ENCODE measurements around the gene CDH13.

CDH13 gene

DNA sequence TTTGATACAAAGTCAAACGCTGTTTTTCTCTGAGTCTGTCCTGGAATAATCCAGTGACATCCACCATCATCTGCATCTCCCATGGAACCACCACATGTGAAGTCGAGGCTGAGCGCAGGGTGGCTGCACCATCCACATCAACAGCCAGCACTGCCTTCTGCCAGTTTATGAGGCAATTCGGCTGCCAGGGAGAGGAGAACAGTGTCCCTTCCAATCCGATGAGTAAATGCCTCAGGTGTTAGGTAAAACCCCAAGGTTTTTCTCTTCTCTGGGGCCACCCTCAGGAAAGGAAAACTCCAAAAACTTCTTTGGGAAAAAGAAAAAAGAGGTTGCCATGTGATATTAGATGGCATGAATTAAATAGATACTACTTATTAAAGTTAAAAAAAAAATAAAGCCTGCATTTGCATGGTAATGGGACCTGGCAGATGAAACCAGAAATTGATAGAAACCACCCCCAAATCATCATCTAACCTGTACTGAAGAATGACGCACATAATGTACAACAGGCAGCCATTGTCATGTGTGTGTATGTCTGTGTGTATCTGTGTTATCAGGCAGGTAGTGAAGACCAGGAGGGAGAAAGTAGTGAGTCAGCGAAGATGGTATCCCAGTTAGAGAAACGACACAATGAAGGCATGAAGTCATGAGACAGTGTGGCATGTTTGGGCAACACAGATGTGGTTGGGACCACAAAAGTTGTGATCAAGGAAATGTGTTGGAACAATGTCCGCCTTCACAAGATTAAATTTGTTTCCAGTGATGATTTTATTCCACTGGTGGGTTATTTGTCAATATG lies 478.7 kb downstream of the CDH13 start:
- Mint-ChIP-seq H3K27me3 (peaks cover 9% of the 10 kb centered on the region), H3K4me3 (no peak overlapping the region), H3K4me1 (ENCODE audit: low read depth) (no peaks in the 10 kb centered on the region), H3K9me3 (peaks cover 11% of the 10 kb centered on the region), H3K36me3 (ENCODE audit: low read depth) (no peaks in the 10 kb centered on the region), H3K27ac (no peak overlapping the region)
- DNase-seq = no peak

DNA sequence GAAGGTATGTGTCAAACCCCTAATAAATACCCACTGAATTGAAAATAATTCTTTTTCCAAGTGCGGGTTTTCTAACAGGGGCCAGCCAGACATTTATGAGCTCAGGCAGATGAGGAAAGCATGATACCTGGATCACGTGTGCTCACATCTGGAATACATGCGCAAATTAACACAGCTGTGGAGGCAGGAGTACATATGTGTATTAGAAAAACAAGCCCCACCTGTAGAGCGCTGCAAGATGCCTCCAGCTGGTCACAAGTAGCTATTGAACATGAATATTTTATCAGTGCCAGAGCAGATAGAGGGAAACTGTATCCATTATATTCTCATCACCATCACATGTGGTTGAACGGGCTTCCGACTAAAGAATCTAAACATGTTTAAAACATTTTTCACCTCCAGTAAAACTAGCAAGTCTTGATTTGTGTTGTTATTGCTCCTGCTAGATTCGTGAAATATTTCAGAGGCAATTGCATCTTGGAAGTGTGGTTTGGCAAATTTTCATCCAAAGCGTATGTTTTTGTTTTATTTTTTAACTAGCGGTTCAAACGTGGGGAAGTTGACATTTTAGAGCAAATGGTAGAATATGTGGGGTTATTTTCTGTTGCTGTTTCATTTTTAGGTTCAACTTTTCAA lies 482.8 kb downstream of the CDH13 start:
- no peak for DNase-seq
- Mint-ChIP-seq H3K27ac (no peak overlapping the region), H3K4me1 (ENCODE audit: low read depth) (no peaks in the 10 kb centered on the region), H3K36me3 (ENCODE audit: low read depth) (no peaks in the 10 kb centered on the region), H3K27me3 (peaks cover 5% of the 10 kb centered on the region), H3K4me3 (no peak overlapping the region), H3K9me3 (peaks cover 3% of the 10 kb centered on the region)

GRCh38 chr16:83110269-83110668 lies 483.5 kb downstream of the CDH13 start:
- no peak for DNase-seq
- Mint-ChIP-seq H3K27me3 (peaks cover 5% of the 10 kb centered on the region), H3K9me3 (peaks cover 3% of the 10 kb centered on the region), H3K4me3 (no peak overlapping the region), H3K4me1 (ENCODE audit: low read depth) (no peaks in the 10 kb centered on the region), H3K27ac (no peak overlapping the region), H3K36me3 (ENCODE audit: low read depth) (no peaks in the 10 kb centered on the region)

DNA sequence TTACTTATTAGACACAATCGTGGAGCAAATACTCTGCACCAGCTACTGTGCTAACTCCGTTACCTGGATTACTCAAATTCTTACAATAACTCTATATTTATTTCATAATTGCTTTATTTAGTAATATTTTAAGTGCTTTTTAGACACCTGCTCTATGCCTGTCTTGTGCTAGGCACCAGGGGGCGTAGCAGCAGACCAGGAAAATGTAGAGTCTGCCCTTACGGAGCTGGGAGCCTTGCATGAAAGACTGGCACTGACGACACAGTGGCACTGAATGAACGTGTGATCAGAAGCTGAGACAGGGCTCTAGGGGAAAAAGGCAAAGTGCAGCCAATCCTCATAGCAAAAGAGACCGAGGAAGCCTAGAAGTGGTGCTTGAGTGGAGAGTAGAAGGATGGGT lies 486.5 kb downstream of the CDH13 start:
- Mint-ChIP-seq H3K4me3 (no peak overlapping the region), H3K36me3 (ENCODE audit: low read depth) (no peaks in the 10 kb centered on the region), H3K4me1 (ENCODE audit: low read depth) (no peaks in the 10 kb centered on the region), H3K9me3 (peaks cover 3% of the 10 kb centered on the region), H3K27ac (no peak overlapping the region), H3K27me3 (peaks cover 5% of the 10 kb centered on the region)
- DNase-seq = no peak

DNA sequence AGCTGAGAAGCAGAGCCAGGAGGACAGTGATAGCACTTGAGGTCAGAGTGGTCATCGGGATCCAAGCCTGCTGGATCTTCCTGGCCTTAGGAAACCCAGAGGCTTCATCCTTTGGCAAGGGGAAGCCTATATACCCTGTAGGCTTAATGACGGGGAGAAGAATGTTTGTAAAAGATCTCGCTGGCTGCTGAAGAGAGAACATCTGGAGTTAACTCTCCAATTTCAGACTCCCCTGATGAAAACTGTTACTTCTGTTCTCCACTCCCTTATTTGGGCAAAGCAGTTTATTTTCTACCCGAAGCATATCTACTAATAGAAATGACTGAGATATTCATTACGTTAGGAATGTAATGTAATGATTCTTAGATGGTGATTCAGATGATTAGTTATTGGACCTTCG lies 487.0 kb downstream of the CDH13 start:
- DNase-seq = no peak
- Mint-ChIP-seq H3K27ac (no peak overlapping the region), H3K9me3 (peaks cover 2% of the 10 kb centered on the region)

DNA sequence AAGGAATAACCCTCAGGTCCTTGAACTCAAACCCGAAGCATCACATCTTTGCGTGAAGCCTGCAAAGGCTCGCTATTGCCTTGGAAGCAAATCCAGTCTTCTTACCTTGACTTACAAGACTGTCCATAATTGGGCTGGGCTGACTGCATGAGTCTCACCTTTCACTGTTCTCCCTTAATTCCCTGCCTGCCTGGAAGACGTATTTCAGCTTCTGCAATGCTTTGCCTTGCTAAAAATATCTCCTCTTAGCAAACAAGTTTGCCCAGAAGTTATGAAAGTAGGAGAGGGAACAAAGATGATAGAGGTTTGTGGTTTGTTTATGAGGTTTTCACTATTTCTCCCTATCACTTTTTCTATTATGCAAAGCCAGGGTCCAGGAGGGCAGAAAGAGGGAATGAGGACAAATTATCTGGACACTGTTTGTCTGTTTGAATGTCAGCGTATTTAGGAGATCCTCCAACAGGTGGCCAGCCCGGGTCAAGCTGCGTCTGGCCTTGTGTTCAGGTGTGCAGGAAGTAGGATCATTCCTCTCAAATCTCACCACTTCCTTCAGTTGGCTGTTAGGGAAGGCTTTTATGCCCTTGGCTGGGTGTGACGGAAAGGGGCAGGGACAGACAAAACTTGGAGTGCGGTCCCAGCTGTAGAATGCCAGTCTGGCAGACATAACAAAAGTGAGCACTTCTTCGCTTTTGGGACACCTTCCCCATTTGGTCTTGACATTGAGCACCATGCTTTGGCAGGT lies 488.9 kb downstream of the CDH13 start:
- H3K27ac Mint-ChIP-seq = no peak overlapping the region
- no peak for DNase-seq
- no peaks in the 10 kb centered on the region for H3K36me3 Mint-ChIP-seq (ENCODE audit: low read depth)
- H3K27me3 Mint-ChIP-seq = no peaks in the 10 kb centered on the region
- no peaks in the 10 kb centered on the region for H3K4me1 Mint-ChIP-seq (ENCODE audit: low read depth)
- H3K4me3 Mint-ChIP-seq = no peak overlapping the region
- no peaks in the 10 kb centered on the region for H3K9me3 Mint-ChIP-seq

More for the DNA sequence above, 487.0 kb downstream of the CDH13 start:
- H3K4me3 Mint-ChIP-seq = no peak overlapping the region
- no peaks in the 10 kb centered on the region for H3K4me1 Mint-ChIP-seq (ENCODE audit: low read depth)
- H3K36me3 Mint-ChIP-seq (ENCODE audit: low read depth) = no peaks in the 10 kb centered on the region
- H3K27me3 Mint-ChIP-seq = peaks cover 5% of the 10 kb centered on the region

DNA sequence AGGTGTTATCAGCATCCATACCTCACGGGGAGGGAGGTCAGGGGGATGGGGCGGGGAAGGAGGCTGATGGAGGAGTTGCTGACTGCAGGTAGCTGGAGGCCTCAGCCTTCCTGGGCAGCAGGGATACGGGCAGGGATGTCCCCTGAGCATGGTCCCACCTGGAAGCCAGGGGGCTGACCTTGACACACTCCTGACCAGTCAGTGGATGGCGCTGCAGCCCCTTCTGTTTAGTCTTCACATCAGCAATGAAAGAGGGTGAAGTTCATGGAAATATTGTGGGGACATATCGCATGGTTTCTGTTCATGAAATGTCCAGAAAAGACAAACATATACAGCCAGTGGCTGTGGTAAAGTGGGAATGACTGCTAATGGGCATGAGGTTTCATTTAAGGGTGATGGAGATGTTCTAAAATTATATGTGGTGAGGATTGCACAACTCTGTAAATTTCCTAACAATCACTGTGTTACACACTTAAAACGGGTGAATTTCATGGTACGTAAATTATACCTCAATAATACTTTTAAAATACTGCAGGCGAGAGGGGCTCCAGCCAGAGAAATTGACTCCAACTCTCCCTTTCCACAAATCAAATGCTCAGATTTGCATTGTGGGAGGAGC lies 489.6 kb downstream of the CDH13 start:
- no peak for DNase-seq
- no peak overlapping the region for H3K4me3 Mint-ChIP-seq
- H3K9me3 Mint-ChIP-seq = no peaks in the 10 kb centered on the region
- no peaks in the 10 kb centered on the region for H3K27me3 Mint-ChIP-seq
- no peaks in the 10 kb centered on the region for H3K36me3 Mint-ChIP-seq (ENCODE audit: low read depth)
- H3K27ac Mint-ChIP-seq = no peak overlapping the region
- no peaks in the 10 kb centered on the region for H3K4me1 Mint-ChIP-seq (ENCODE audit: low read depth)

DNA sequence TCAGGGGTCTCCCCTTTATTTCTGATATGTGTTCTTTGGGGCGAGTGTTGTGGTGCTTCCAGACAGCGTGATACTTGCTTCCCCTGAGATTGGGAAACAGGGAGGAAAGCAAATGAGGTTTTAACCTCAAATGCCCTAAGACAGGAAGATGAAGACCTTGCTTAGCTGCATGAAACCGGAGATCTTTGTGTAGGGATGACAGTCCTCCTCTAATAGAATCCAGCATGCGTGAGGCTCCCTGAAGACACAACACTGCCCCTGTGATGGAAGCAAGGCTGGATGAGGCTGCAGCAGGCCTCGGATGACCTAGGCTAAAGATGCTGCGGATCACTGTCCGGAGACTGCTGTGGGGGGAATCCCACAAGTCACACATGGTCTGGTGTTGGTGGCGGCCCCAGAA lies 491.0 kb downstream of the CDH13 start:
- H3K36me3 Mint-ChIP-seq (ENCODE audit: low read depth) = no peaks in the 10 kb centered on the region
- no peak for DNase-seq
- no peaks in the 10 kb centered on the region for H3K4me1 Mint-ChIP-seq (ENCODE audit: low read depth)
- no peaks in the 10 kb centered on the region for H3K27me3 Mint-ChIP-seq
- H3K4me3 Mint-ChIP-seq = no peak overlapping the region
- H3K9me3 Mint-ChIP-seq = no peaks in the 10 kb centered on the region
- H3K27ac Mint-ChIP-seq = no peak overlapping the region

DNA sequence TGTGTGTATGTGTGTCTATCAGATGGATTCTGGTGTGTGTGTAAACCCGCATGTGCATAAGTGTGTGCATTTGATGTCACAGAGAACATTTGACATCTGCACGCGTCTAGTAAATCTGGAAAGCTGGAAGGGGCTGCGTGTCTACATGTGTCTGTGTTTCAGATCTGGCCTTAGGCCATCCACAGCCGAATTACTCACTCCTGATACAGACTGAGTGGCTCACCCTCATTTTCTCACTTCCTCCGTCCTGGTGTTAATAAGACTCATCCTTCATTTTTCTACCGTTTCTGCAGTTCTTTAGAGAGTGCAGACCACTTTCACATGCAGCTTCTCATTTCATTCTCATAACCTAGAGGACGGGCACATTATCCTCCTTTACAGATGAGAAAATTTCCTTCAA lies 491.6 kb downstream of the CDH13 start:
- no peak overlapping the region for H3K27ac Mint-ChIP-seq
- no peaks in the 10 kb centered on the region for H3K27me3 Mint-ChIP-seq
- H3K4me3 Mint-ChIP-seq = no peak overlapping the region
- no peaks in the 10 kb centered on the region for H3K36me3 Mint-ChIP-seq (ENCODE audit: low read depth)
- no peak for DNase-seq
- no peaks in the 10 kb centered on the region for H3K4me1 Mint-ChIP-seq (ENCODE audit: low read depth)
- H3K9me3 Mint-ChIP-seq = no peaks in the 10 kb centered on the region

GRCh38 chr16:83125999-83126568 lies 499.3 kb downstream of the CDH13 start:
- no peak for DNase-seq
- H3K4me3 Mint-ChIP-seq = no peak overlapping the region
- H3K27me3 Mint-ChIP-seq = no peaks in the 10 kb centered on the region
- H3K27ac Mint-ChIP-seq = no peak overlapping the region
- no peaks in the 10 kb centered on the region for H3K4me1 Mint-ChIP-seq (ENCODE audit: low read depth)
- no peaks in the 10 kb centered on the region for H3K36me3 Mint-ChIP-seq (ENCODE audit: low read depth)
- peaks cover 12% of the 10 kb centered on the region for H3K9me3 Mint-ChIP-seq

GRCh38 chr16:83128041-83128440 lies 501.3 kb downstream of the CDH13 start:
- Mint-ChIP-seq H3K27me3 (no peaks in the 10 kb centered on the region), H3K36me3 (ENCODE audit: low read depth) (no peaks in the 10 kb centered on the region), H3K4me1 (ENCODE audit: low read depth) (no peaks in the 10 kb centered on the region), H3K9me3 (peaks cover 12% of the 10 kb centered on the region), H3K4me3 (no peak overlapping the region), H3K27ac (no peak overlapping the region)
- DNase-seq = no peak

DNA sequence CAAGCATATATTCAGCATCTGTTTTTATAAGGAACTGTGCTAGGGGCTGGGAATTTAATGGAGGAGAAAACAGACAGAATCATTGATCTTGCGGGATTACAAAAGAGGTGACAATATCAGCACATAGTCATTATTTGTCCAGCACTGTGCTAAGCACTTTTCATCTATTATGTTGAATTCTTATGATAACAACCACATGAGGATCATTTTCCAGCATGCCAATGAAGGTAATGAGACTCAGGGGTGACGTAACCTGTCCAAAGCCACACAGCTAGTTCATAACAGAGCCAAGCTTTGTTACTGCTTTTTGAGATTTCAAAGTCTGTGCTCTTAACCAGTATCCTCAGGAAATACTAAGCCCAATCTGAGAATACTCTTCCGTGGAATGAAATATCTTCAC lies 503.3 kb downstream of the CDH13 start:
- Mint-ChIP-seq H3K27ac (no peak overlapping the region), H3K27me3 (no peaks in the 10 kb centered on the region), H3K4me1 (ENCODE audit: low read depth) (no peaks in the 10 kb centered on the region), H3K4me3 (no peak overlapping the region), H3K36me3 (ENCODE audit: low read depth) (no peaks in the 10 kb centered on the region), H3K9me3 (peaks cover 12% of the 10 kb centered on the region)
- DNase-seq = no peak

- DNase-seq = no peak
- Mint-ChIP-seq H3K27me3 (peaks cover 3% of the 10 kb centered on the region), H3K4me3 (no peak overlapping the region)
Measured at GRCh38 chr16:83134638-83135037, 507.9 kb downstream of the CDH13 start.

GRCh38 chr16:83136419-83136818 lies 509.6 kb downstream of the CDH13 start:
- no peak for DNase-seq
- no peaks in the 10 kb centered on the region for H3K9me3 Mint-ChIP-seq
- H3K36me3 Mint-ChIP-seq (ENCODE audit: low read depth) = no peaks in the 10 kb centered on the region
- no peak overlapping the region for H3K4me3 Mint-ChIP-seq
- H3K4me1 Mint-ChIP-seq (ENCODE audit: low read depth) = peaks cover 15% of the 10 kb centered on the region
- peaks cover 3% of the 10 kb centered on the region for H3K27me3 Mint-ChIP-seq
- H3K27ac Mint-ChIP-seq = no peak overlapping the region

More at GRCh38 chr16:83134638-83135037, 507.9 kb downstream of the CDH13 start:
- H3K4me1 Mint-ChIP-seq (ENCODE audit: low read depth) = peaks cover 15% of the 10 kb centered on the region
- no peaks in the 10 kb centered on the region for H3K9me3 Mint-ChIP-seq
- no peaks in the 10 kb centered on the region for H3K36me3 Mint-ChIP-seq (ENCODE audit: low read depth)
- H3K27ac Mint-ChIP-seq = no peak overlapping the region

Data from activated T-cell treated with anti-CD3 and anti-CD28 coated beads, Interleukin-2, amount 50 U/mL, for 24 hours (primary cell).